ENCODE data around the gene MGRN1.

GRCh38 chr16:4685776-4686496 is 61.3 kb downstream of the MGRN1 start:
- TF ChIP-seq CTCF (IDR thresholded peaks at IDR 0.05), result no peak
- TF ChIP-seq EP300 (IDR thresholded peaks at IDR 0.05), result no peak
- no peak for TF ChIP-seq POLR2A (IDR thresholded peaks at IDR 0.05; ENCODE audit: low read depth)

Data from esophagus muscularis mucosa (tissue), 4 donors.